HG03159 (cell line): ENCODE measurements around the gene KRTAP23-1.

Experiments
- ATAC-seq: cut with Tn5 transposase; IDR thresholded peaks from one replicate; pipeline ENCODE4 v1.9.1; 2021; ENCODE audit warnings: mild to moderate bottlenecking, moderate library complexity; ENCODE audit not compliant: unreplicated experiment

Gene KRTAP23-1, protein sequence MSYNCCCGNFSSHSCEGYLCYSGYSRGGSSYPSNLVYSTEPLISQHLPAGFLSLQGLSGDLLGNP

GRCh38 chr21:30348506-30348905 is at the start of gene KRTAP23-1:
Gene KRTAP23-1, minus strand, starts transcription at chr21:30348606. Its CDS starts 0 bp downstream, at chr21:30348606.
- no peak for ATAC-seq

GRCh38 chr21:30395731-30396130 is 47.3 kb upstream of the KRTAP23-1 start, which contains the start of gene KRTAP13-1:
Gene KRTAP13-1, plus strand, starts transcription at chr21:30396031. Its CDS starts 56 bp downstream, at chr21:30396087.
- no peak for ATAC-seq

DNA sequence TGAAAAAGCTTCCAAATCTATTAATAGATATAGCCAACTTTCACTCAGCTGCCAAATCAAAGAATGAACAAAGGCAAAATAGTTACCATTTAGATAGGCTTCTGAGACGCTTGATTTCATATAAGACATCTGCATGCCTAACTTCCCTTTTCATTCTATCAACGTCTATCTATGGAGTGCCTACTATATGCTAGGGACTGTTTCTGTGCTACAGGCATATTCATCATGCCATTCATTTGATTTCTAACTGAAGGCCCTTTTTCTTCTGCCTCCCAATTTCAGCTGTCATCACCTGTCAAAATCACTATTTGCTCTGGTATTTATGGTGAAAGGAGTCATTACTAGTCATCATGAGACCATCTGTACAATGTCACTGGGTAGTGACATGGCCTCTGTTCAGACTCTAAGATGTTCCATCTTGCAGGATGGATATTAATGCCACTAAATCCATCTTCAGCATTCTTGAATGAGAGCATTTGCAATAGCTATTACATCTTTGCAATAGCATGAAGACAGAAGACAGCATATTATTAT is 43.2 kb upstream of the KRTAP23-1 start:
- ATAC-seq = no peak

- ATAC-seq = no peak
Measured at GRCh38 chr21:30382201-30382600, 33.8 kb upstream of the KRTAP23-1 start.

DNA sequence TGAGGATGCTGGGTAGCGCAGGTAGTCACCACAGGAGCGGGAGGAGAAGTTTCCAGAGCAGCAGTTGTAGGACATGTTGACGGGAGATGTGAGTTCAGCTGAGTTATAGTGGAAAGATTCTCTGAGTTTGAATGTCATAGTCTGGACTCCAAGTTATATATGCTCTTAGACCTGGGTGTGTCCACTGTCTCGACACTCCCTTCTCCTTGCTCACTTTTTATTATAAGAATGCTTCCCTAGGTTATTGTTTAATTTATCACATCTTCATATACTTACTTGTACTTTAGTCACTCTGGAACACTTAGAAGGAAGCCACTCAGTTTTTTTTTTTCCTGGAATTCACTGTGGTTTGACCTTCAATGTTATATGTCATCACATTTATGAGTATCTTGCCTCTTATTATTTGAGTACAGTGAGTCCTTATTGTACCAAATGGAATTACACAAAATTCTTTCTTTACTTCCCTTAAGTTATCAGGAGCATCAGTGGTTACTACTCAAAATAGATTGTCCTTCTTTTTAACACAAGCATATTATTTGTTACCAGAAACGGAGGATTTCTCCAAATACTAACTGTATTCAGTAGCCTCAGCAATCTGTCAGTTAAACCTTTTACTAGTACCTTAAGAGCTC is 23.8 kb upstream of the KRTAP23-1 start, which contains the start of gene KRTAP13-2:
KRTAP13-2 (minus strand) TSS at position 133 of the 632 bp plus-strand sequence; CDS start at position 75, 58 bp downstream.
- ATAC-seq = no peak

DNA sequence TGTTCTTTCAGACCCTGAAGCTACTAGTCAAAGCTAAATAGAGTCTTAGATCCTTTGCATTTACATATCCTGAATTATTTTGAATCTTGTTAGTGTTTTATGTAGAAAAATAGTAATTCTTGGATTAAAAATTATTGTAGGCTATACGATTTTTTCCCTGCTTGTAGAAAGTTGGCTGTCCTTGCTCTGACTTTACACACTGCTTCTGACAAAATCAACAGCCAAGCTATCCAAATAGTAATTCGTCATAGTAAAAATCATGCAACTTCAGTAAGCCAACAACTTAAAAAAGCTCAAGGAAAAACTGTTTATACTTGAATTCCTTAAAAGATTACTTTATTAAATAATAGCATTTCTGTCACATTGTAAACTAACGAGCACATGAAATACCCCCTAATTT is 7.5 kb upstream of the KRTAP23-1 start:
- ATAC-seq = no peak

- no peak for ATAC-seq
Measured at GRCh38 chr21:30354308-30355005, 6.1 kb upstream of the KRTAP23-1 start.

DNA sequence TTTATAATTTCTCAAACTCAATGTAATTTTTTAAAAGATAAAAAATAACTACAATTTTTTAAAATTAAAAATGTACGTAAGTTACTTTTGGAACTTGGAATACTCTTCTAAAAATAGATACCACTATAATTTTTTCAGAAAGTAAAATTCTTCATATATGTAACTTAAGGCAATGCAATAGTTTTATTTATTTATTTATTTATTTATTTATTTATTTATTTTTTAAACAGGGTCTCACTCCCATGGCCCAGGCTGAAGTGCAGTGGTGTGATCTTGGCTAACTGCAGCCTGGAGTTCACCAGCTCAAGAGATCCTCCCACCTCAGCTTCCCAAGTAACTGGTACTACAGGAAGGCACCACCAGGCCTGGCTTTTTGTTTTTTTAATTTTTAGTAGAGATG is 3.1 kb upstream of the KRTAP23-1 start:
- no peak for ATAC-seq

- no peak for ATAC-seq
Measured at GRCh38 chr21:30349572-30349971, 1.2 kb upstream of the KRTAP23-1 start.

DNA sequence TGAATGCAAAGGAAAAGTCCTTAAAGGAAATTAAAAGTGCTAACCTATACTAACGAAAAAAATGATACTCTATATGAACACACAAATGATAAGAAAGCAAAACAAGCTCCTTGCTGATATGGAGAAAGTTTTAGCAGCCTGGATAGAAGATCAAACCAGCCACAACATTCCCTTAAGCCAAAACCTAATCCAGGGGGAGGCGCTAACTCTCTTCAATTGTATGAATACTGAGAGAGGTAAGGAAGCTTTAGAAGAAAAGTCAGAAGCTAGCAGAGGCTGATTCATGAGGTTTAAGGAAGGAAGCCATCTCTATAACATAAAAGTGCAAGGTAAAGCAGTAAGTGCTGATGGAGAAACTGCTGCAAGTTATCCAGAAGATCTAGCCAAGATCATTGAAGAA is 3.4 kb downstream of the KRTAP23-1 start:
- no peak for ATAC-seq

DNA sequence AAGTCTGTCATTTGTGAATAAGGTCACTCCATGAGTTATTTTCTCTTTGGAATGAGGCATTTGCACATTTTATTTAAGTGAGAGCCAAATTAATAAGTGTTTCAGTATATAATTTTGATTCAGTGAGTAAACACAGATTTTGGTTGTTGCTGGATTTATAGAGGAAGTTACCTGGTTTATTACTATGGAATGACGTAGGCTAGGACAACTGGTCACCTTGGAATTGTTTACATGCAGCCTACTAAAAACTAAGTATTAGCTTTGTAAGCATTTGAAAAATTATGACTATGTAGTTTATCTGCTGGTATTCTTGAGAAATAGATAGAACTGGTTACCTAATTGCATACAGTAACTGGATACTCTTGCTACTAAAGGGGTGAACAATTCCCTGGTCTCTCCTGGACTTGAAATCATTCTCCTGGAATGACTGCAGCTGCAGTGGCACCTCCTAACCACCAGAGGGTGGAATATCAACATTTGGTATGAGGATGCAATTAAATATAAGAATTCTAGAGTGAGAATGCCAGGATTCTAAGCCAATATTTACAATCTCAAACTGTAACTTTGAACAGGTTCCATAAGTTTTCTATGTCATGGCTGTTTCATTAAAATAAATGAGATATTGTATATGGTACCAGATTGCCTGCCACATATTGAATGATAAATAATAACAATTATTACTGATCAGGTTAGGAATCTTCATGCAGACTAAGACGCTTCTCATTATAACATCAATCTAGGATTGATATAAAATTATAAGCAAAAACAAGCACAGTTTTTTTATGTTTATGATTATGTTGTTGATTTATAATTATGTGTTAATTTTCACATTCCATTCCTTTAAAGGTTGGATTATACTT is 7.5 kb downstream of the KRTAP23-1 start:
- no peak for ATAC-seq

- no peak for ATAC-seq
Measured at GRCh38 chr21:30338717-30339116, 9.7 kb downstream of the KRTAP23-1 start.

DNA sequence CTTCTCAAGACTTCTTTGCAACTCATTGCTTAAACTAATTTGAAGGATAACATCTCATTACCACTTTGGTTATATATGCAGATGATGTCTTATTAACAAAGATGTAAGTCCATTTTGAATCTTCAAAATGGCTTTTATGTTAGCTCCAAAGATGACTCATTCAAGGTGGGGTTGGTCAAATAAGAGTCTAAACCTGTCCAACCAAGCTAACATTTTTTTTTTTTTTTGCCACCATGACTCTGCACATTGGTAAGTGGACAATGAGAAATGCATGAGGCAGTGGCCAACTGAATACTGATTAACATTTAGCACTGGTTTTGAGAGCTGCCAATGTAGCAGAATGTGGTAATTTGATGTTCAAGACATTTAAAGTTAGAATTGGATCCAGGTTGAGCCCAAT is 10.6 kb downstream of the KRTAP23-1 start:
- ATAC-seq = no peak

- no peak for ATAC-seq
Measured at GRCh38 chr21:30337276-30337744, 11.1 kb downstream of the KRTAP23-1 start, which contains the start of gene KRTAP27-1. Gene KRTAP27-1, minus strand, starts transcription at chr21:30337694. Its CDS starts 26 bp downstream, at chr21:30337668.

- ATAC-seq = no peak
Measured at GRCh38 chr21:30336596-30336995, 11.8 kb downstream of the KRTAP23-1 start.

- ATAC-seq = no peak
Measured at GRCh38 chr21:30333736-30334135, 14.7 kb downstream of the KRTAP23-1 start.

- no peak for ATAC-seq
Measured at GRCh38 chr21:30332681-30333080, 15.7 kb downstream of the KRTAP23-1 start.

DNA sequence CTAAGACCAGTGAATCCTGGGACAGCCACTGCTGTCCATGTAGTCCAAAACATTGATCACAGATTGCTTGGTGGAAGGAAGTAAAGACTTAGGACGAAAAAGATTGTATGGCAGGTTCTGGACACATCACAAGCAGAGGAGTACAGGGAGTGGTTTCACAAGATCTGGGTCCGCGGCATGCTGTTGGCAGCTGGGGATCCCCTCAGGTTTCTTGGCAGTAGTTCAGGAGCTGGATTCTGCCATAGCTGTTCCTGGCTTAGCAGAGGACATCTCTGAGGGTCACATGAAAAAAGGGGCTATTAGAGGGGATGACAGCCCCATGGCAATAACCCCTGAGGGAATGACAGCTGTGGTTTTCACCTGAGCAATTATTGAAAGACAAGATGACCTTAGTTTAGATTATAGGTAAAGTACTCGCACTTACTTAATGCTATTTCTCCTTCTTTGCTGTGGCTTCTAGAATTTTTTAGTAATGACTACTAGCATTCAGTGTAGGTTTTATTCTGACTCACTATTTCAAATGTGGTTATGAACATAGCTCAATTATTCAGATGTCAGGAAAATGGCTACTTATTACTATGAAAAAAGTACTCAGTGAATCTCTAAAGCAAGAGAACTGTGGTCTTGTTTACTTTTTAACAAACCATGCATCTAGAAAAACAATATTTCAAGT is 19.1 kb downstream of the KRTAP23-1 start:
- ATAC-seq = no peak

DNA sequence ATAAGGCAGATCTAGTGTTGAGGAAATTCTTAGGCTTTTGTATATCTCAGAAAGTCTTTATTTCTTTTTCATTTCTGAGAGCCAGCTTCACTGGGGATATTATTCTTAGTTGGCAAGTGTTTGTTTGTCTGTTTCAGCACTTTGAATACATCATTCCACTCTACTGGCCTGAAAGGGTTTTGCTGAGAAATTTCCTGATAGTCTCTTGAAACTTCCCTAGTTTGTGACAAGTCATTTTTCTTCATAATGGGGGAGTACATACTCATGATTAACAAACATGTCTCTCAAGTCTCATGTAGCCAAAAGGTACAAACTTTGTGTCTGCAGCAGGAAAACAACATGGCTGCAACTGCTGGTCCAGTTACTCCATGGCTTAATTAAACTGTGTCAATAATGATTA is 22.0 kb downstream of the KRTAP23-1 start:
- no peak for ATAC-seq

- ATAC-seq = no peak
Measured at GRCh38 chr21:30320215-30320614, 28.2 kb downstream of the KRTAP23-1 start, which contains the start of gene KRTAP26-1. Gene KRTAP26-1, minus strand, starts transcription at chr21:30320315. Its CDS starts 280 bp downstream, at chr21:30320035.
